DMS114 treated with DMSO at 0.1 percent for 48 hours (cell line): ENCODE measurements around the gene GIPR.

Experiments used
- DNase-seq: peaks from one replicate; lab custom pipeline; 2025; ENCODE audit not compliant: unreplicated experiment; lab: John Stamatoyannopoulos, UW

The GIPR gene

GRCh38 chr19:45730368-45731288 is 62.6 kb downstream of the GIPR start, which contains the start of gene FBXO46:
FBXO46 (minus strand) TSS chr19:45730896; CDS start chr19:45713495, 17,401 bp downstream.
- DNase-seq, result peak; percentile 91
